HepG2 (cell line): Measurements from ENCODE around the gene TATDN2. TPM values are rescaled to one million over a fixed set of nuclear protein-coding genes. Genes with fewer than 3 reads are reported as not detected.

Experiments
- KAT8 ChIP-seq: IDR thresholded peaks from 2 replicates; pipeline ENCODE4 v1.6.1; 2016; ENCODE audit warnings: missing genetic modification reagents, missing compliant biosample characterization
- PHF8 ChIP-seq: sonication (generic); formaldehyde crosslinking; IDR thresholded peaks from 2 replicates; pipeline ENCODE4 v1.5.0; 2020; ENCODE audit warnings: missing genetic modification reagents
- RNF2 ChIP-seq: fragments of 450-650 bp; conservative IDR thresholded peaks from 2 replicates; pipeline ENCODE4 v1.6.1; 2016; ENCODE audit warnings: low read depth
- SALL1 ChIP-seq: sonication (generic); formaldehyde crosslinking; IDR thresholded peaks from 2 replicates; pipeline ENCODE4 v1.8.0; 2022; ENCODE audit warnings: mild to moderate bottlenecking, missing genetic modification reagents
- SIN3A ChIP-seq: IDR thresholded peaks from 2 replicates; pipeline ENCODE4 v1.6.1; 2011; ENCODE audit warnings: low read depth, mild to moderate bottlenecking, control low read depth, low read length, borderline replicate concordance
- SMAD3 ChIP-seq: sonication (generic); formaldehyde crosslinking; IDR thresholded peaks from 2 replicates; pipeline ENCODE4 v1.4.0; 2020; ENCODE audit warnings: missing genetic modification reagents
- SMYD3 ChIP-seq: sonication (generic); formaldehyde crosslinking; IDR thresholded peaks from 2 replicates; pipeline ENCODE4 v1.8.1; 2023; ENCODE audit warnings: mild to moderate bottlenecking, missing genetic modification reagents
- TBX2 ChIP-seq: sonication (generic); formaldehyde crosslinking; IDR thresholded peaks from 2 replicates; pipeline ENCODE4 v1.5.0; 2020; ENCODE audit warnings: missing genetic modification reagents, mild to moderate bottlenecking, borderline replicate concordance
- TSC22D2 ChIP-seq: sonication (generic); formaldehyde crosslinking; IDR thresholded peaks from 2 replicates; pipeline ENCODE4 v1.5.1; 2020; ENCODE audit warnings: missing genetic modification reagents, mild to moderate bottlenecking, borderline replicate concordance
- ZC3H4 ChIP-seq: sonication (generic); formaldehyde crosslinking; IDR thresholded peaks from 2 replicates; pipeline ENCODE4 v1.4.0; 2020; ENCODE audit warnings: missing genetic modification reagents, borderline replicate concordance
- ZNF160 ChIP-seq: sonication (generic); formaldehyde crosslinking; IDR thresholded peaks from 2 replicates; pipeline ENCODE4 v1.8.0; 2022; ENCODE audit warnings: mild to moderate bottlenecking, inconsistent platforms, missing genetic modification reagents
- ZNF256 ChIP-seq: sonication (generic); formaldehyde crosslinking; conservative IDR thresholded peaks from 2 replicates; pipeline ENCODE4 v1.4.0; 2020; ENCODE audit warnings: missing genetic modification reagents
- ZNF343 ChIP-seq: sonication (generic); formaldehyde crosslinking; IDR thresholded peaks from 2 replicates; pipeline ENCODE4 v1.4.0; 2020; ENCODE audit warnings: mild to moderate bottlenecking, missing genetic modification reagents
- ZNF382 ChIP-seq: sonication (generic); formaldehyde crosslinking; IDR thresholded peaks from 2 replicates; pipeline ENCODE4 v1.5.0; 2020; ENCODE audit warnings: missing genetic modification reagents, mild to moderate bottlenecking, borderline replicate concordance
- ZNF446 ChIP-seq: sonication (generic); formaldehyde crosslinking; IDR thresholded peaks from 2 replicates; pipeline ENCODE4 v1.5.0; 2020; ENCODE audit warnings: mild to moderate bottlenecking, missing genetic modification reagents
- ZNF550 ChIP-seq: sonication (generic); formaldehyde crosslinking; IDR thresholded peaks from 2 replicates; pipeline ENCODE4 v1.4.0; 2020; ENCODE audit warnings: mild to moderate bottlenecking, missing genetic modification reagents, borderline replicate concordance
- ZNF761 ChIP-seq: sonication (generic); formaldehyde crosslinking; conservative IDR thresholded peaks from 2 replicates; pipeline ENCODE4 v1.4.0; 2020; ENCODE audit warnings: mild to moderate bottlenecking, missing genetic modification reagents
- ZSCAN20 ChIP-seq: sonication (generic); formaldehyde crosslinking; IDR thresholded peaks from 2 replicates; pipeline ENCODE4 v1.4.0; 2020; ENCODE audit warnings: missing genetic modification reagents, mild to moderate bottlenecking, borderline replicate concordance
- polyA plus RNA-seq, 8 experiments: library from polyadenylated mRNA; depleted of rRNA in 3 of 8; stranded (reverse) in 7 of 8; unstranded in 1 of 8; fragments of >200 nt; fragmentation: Illumina TruSeq in 4 of 8; extraction: Trizol in 4 of 8; gene quantifications; 2 replicates each; pipeline versions ENCODE4 v1.2.1 to v1.2.3, GENCODE V29; 2011 to 2016; ENCODE audit warnings: low read depth in 4 of 8, missing spikeins in 1 of 8, mixed read lengths in 1 of 8; ENCODE audit not compliant: insufficient read depth in 1 of 8
- total RNA-seq, 5 experiments: library from RNA; depleted of rRNA; stranded (reverse); fragments of >200 nt; fragmentation: Illumina TruSeq; extraction: Trizol; gene quantifications; 2 replicates each; pipeline ENCODE4 v1.2.3, GENCODE V29; 2016; ENCODE audit warnings: low read depth in 1 of 5
- TF ChIP-seq, protein P1 (sequence below): sonication (generic); formaldehyde crosslinking; IDR thresholded peaks from 2 replicates; pipeline ENCODE4 v1.4.0; 2020; ENCODE audit warnings: missing genetic modification reagents
- TF ChIP-seq, protein P2 (sequence below): sonication (generic); formaldehyde crosslinking; IDR thresholded peaks from 2 replicates; pipeline ENCODE4 v1.8.1; 2023; ENCODE audit warnings: mild to moderate bottlenecking, missing genetic modification reagents
- TF ChIP-seq, protein P3 (sequence below): sonication (generic); formaldehyde crosslinking; IDR thresholded peaks from 2 replicates; pipeline ENCODE4 v1.5.0; 2020; ENCODE audit warnings: missing genetic modification reagents
- TF ChIP-seq, protein P4 (sequence below): IDR thresholded peaks from 2 replicates; pipeline ENCODE4 v1.6.1; 2016; ENCODE audit warnings: missing compliant biosample characterization, missing genetic modification reagents, borderline replicate concordance

The TATDN2 gene
- total and polyA plus RNA-seq, 2 of the 13 experiments (the other 11 are each of a cell fraction or from before 2014, with no cell fraction given), result 12.1 to 21.9 TPM

DNA sequence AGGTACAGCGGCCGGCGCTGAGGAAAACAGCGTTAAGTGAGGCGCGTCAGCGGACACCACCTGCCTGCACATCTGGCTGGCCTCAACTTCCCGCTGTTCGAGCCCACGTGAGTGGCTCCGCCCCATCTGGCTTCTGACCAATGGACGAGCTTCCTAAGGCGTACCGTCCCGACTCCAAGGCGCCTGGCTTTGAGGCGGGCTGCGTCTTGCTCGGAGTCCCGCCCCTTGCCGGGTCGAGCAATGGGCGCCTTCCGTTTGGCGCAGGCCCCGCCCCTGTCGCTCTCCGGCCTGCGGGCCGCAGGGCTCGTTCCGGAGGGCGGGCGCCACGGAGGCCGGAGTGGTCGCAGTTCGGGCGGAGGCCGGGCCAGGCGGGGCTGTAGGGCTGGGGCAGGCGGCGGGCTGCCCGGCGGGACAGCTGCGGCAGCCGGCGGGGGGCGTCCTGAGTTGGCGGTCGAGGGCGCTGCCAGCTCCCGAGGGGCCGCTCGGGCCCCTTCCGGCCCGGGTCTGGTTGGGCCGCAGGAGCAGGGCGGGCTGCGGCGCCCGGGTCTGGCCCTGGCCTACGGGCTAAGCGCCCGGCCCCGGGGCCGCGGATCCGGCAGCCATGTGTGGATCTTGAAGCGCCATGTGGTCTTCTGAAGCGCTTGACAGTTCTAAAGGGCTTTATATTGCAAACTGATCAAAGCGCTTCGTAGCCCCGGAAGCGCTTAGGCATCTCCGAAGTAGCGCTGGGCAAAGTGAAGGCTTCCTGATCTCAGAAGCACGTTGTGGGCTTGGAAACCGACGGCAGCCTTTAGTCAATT, at the start of gene TATDN2 (continued):
- TF ChIP-seq ZNF343 (CRISPR knock-in tag), result 0 out of 2 replicates have a peak, but pooled peaks have one; percentile 46
- TF ChIP-seq ZSCAN20, result peak; percentile 37; the same call in 1 of the 2 replicates
- peak; percentile 32; the same call in 1 of the 2 replicates for TF ChIP-seq RNF2
- TF ChIP-seq, protein P1, sequence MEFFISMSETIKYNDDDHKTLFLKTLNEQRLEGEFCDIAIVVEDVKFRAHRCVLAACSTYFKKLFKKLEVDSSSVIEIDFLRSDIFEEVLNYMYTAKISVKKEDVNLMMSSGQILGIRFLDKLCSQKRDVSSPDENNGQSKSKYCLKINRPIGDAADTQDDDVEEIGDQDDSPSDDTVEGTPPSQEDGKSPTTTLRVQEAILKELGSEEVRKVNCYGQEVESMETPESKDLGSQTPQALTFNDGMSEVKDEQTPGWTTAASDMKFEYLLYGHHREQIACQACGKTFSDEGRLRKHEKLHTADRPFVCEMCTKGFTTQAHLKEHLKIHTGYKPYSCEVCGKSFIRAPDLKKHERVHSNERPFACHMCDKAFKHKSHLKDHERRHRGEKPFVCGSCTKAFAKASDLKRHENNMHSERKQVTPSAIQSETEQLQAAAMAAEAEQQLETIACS (CRISPR knock-in tag), result no peak
- TF ChIP-seq ZC3H4 (CRISPR knock-in tag), result no peak
- TF ChIP-seq, protein P2, sequence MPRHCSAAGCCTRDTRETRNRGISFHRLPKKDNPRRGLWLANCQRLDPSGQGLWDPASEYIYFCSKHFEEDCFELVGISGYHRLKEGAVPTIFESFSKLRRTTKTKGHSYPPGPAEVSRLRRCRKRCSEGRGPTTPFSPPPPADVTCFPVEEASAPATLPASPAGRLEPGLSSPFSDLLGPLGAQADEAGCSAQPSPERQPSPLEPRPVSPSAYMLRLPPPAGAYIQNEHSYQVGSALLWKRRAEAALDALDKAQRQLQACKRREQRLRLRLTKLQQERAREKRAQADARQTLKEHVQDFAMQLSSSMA, result no peak
- TF ChIP-seq, protein P3, sequence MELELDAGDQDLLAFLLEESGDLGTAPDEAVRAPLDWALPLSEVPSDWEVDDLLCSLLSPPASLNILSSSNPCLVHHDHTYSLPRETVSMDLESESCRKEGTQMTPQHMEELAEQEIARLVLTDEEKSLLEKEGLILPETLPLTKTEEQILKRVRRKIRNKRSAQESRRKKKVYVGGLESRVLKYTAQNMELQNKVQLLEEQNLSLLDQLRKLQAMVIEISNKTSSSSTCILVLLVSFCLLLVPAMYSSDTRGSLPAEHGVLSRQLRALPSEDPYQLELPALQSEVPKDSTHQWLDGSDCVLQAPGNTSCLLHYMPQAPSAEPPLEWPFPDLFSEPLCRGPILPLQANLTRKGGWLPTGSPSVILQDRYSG, result no peak
- peak; percentile 59 for TF ChIP-seq PHF8
- peak; percentile 68 for TF ChIP-seq KAT8 (CRISPR knock-in tag)
- TF ChIP-seq TBX2 (CRISPR knock-in tag), result peak; percentile 72
- no peak for TF ChIP-seq ZNF160 (CRISPR knock-in tag)
- TF ChIP-seq SMYD3 (CRISPR knock-in tag), result 0 out of 2 replicates have a peak, but pooled peaks have one; percentile 49
- no peak for TF ChIP-seq TSC22D2 (CRISPR knock-in tag)
- peak; percentile 80; the same call in 1 of the 2 replicates for TF ChIP-seq SIN3A
- no peak for TF ChIP-seq ZNF550 (CRISPR knock-in tag)
- TF ChIP-seq ZNF446, result peak; percentile 35; the same call in 1 of the 2 replicates
- no peak for TF ChIP-seq SMAD3 (CRISPR knock-in tag)
- peak; percentile 95 for TF ChIP-seq ZNF761 (CRISPR knock-in tag)
- TF ChIP-seq, protein P4, sequence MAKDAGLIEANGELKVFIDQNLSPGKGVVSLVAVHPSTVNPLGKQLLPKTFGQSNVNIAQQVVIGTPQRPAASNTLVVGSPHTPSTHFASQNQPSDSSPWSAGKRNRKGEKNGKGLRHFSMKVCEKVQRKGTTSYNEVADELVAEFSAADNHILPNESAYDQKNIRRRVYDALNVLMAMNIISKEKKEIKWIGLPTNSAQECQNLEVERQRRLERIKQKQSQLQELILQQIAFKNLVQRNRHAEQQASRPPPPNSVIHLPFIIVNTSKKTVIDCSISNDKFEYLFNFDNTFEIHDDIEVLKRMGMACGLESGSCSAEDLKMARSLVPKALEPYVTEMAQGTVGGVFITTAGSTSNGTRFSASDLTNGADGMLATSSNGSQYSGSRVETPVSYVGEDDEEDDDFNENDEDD (CRISPR knock-in tag), result peak; percentile 93; the same call in 1 of the 2 replicates
- TF ChIP-seq SALL1 (CRISPR knock-in tag), result peak; percentile 68
- TF ChIP-seq ZNF256 (CRISPR knock-in tag), result 0 out of 2 replicates have a peak, but pooled peaks have one; percentile 57
- TF ChIP-seq ZNF382 (CRISPR knock-in tag), result no peak
